Measurements from ENCODE around the gene AVPR1B. TPM values are rescaled to one million over a fixed set of nuclear protein-coding genes. Genes with fewer than 3 reads are reported as not detected.

The AVPR1B gene
- total RNA-seq, 4 donors from 2014 or later, result not detected

DNA sequence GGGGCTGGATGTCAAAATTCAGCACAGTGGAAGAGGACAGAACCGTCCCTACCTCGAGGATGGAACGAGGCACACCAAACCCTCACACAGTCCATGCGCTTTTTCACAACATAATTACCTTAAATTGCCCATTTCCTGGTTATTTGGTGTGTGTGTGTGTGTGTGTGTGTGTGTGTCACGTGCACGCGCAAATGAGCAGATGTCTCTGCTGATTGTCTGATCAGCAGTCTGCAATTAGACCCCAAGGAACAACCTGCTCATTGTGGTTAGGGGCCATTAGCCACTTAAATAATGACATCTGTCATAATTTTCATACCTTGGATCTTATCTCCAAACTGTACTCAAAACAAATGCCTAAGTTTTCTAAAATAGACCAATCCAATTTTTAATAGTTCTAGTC lies 23.2 kb downstream of the AVPR1B start:
- TF ChIP-seq, protein P1, sequence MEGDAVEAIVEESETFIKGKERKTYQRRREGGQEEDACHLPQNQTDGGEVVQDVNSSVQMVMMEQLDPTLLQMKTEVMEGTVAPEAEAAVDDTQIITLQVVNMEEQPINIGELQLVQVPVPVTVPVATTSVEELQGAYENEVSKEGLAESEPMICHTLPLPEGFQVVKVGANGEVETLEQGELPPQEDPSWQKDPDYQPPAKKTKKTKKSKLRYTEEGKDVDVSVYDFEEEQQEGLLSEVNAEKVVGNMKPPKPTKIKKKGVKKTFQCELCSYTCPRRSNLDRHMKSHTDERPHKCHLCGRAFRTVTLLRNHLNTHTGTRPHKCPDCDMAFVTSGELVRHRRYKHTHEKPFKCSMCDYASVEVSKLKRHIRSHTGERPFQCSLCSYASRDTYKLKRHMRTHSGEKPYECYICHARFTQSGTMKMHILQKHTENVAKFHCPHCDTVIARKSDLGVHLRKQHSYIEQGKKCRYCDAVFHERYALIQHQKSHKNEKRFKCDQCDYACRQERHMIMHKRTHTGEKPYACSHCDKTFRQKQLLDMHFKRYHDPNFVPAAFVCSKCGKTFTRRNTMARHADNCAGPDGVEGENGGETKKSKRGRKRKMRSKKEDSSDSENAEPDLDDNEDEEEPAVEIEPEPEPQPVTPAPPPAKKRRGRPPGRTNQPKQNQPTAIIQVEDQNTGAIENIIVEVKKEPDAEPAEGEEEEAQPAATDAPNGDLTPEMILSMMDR (IDR thresholded peaks at IDR 0.05; ENCODE audit: low read depth), result no peak

DNA sequence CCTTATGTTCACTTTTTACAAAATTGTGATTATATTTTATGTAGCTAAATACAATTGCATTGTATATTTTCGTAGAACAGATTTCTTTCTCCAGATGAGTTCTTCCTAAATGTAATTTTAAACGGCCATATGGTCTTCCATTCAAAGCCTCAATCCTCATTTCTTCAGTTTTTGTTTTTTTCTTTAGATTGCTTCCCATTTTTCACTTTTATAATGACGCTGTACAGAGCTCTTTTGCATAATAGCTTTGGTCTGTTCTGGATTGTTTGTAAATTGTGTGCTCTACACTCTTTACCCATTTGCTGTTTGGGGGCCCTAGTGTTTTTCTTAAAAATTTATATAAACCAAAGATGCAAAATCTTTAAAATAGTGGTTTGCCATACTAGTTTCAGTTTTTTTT lies 27.8 kb downstream of the AVPR1B start:
- TF ChIP-seq, protein P1 (IDR thresholded peaks at IDR 0.05; ENCODE audit: low read depth), result no peak

DNA sequence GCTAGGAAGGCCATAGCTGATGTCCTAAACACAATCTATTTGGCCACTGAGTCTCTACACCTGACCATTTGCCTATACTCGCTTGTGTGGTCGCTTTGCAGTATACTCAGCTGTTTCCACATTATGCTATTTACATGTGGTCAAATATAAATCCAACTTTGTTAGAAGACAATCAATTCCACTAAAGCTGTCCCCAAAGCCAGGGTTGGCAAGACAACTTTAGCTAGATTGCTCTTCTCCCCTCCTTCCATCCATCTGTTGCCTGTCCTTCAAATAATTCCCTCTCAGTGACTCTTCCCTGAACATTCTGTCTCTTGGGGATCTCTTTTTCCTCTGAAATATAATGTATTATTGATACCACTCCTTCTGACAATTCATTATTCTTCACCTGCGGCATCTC lies 30.1 kb downstream of the AVPR1B start:
- TF ChIP-seq, protein P1 (IDR thresholded peaks at IDR 0.05; ENCODE audit: low read depth), result no peak

DNA sequence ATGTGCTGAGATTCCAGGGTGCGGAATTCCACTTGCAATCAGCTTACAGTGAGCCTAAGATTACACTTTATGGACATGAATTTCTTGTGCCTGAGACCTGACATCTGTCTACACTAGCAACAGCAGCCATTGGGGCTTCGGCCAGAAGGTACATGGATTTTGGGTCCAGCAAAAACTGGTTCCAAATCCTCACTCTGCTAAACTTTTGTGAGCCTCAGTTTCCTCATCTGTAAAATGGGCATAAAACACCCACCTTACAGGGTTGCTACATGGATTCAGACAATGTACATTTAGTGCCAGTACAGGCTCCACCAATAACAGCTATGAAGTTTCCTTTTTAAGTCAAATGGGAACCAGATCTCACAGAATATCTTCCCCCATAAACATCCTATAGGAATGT lies 33.4 kb downstream of the AVPR1B start:
- TF ChIP-seq, protein P1 (IDR thresholded peaks at IDR 0.05; ENCODE audit: low read depth), result no peak

DNA sequence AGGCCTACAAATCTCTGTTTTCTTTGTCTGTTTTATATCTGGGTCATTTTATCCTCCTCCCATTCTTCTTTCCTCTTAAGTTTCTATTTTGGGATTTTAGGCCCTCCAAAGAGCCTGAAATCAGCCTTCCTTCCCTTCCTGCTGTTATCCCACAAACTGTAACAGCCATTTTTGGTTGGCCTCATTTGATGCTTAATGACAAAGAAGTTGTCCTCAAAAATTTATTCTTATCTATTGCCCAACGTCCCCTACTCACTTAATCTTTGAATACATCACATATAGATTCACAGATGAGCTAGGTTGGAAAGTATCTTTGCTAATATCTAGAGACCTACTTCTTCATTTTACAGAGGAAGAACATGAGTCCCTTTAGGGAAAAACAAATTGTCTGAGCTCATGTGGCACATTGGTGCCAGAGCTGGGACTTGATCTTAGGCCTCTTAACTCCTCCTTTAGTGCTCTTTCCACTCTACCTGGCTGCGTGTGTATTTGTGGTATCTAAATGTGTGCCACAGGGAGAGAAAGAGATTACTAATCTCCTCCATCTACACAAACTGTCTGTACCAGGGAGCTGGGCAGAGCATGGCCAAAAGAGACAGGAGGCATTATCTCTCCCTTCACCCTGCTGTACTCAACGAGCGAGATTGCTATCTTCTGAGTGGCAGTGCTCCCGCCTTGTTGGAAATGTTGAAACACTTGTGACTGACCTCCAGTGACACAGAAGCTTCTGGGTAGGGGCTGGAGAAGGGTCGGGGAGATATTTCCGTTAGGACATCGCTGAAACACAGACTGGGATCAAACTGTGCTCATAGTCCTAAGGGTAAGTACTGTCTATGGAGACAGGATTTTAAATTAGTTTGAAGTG lies 34.1 kb downstream of the AVPR1B start:
- TF ChIP-seq, protein P1 (IDR thresholded peaks at IDR 0.05; ENCODE audit: low read depth), result no peak

DNA sequence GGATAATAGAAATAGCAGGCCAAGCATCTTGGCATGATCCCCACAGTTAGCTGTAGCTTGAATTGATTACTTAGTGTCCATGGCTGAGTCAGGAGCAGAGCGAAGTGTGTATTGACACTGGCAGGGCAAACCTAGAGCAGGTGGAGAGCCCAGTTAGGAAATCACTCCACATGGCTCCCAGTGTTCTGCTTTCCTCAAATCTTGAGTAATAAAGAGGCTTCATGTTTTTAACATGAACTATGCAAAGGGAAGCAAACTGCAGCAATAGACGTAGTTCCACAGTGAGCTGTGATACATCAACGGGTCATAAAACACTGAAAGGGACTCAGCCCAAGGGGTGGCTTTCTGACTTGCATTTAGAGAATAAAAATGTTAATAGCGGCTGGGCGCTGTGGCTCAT lies 35.3 kb downstream of the AVPR1B start:
- TF ChIP-seq, protein P1 (IDR thresholded peaks at IDR 0.05; ENCODE audit: low read depth), result no peak

DNA sequence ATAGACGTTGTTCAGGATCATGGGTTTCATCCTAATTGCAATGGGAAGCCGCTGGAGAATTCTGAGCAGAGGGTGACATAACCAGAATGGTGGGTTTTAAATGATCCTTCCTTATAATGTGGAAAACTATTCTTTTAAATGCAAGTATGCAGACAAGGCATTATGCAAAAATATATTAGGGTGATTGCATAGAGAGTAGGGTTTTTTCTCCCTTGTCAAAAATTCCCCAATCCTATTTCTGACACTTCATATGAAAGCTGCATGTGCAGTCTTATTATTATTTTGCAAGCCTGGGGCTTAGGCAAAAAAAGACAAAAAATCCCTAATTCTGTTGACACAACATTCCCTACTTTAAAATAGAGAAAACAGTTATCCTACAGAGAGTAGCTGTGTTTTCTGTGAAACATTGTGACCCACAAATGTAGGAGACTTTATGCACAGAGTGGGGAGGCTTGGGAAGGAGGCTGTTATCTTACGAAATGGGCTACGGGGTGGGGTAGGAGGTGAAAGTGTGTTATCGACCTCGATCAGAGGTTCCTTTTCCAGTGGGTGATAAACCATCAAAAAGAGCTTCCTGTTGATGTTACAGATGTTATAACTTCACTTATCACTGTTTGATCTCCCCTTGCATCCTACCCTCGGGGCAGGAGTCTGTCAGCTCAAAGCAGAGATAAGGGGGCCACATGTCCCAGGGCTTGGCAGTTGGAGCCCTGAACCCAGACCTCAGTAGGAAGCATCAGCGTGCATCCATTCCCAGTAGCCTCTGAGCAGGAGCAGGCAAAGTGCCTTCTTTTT lies 37.0 kb downstream of the AVPR1B start:
- TF ChIP-seq, protein P1 (IDR thresholded peaks at IDR 0.05; ENCODE audit: low read depth), result no peak
